Stimulated activated naive B cell treated with anti-CD40 and anti-IgM and Interleukin-4, amounts not matched to agents 10 μg/mL and 1 μg/mL and 100 μg/mL, for 72 hours (primary cell): Measurements from ENCODE around the gene AS3MT.

ENCODE experiments used
- ATAC-seq, 2 donors: fragments of 150-1000 bp; cut with Tn5 transposase; replicated peaks; 2 replicates each; pipeline ENCODE4 v1.10.0; 2021; ENCODE audit warnings: moderate library complexity in 1 of 2
- DNase-seq: peaks from one replicate; pipeline ENCODE4 v3.0.0; 2021
- H3K27ac Mint-ChIP-seq: one replicate; pipeline ENCODE4 v1.8.0; 2022; ENCODE audit warnings: mild to moderate bottlenecking, mixed read lengths
- H3K27me3 Mint-ChIP-seq, 2 donors: one replicate each; pipeline ENCODE4 v1.8.0; 2022; ENCODE audit warnings: mixed read lengths in 2 of 2
- H3K36me3 Mint-ChIP-seq, 2 donors: one replicate each; pipeline ENCODE4 v1.8.0; 2022; ENCODE audit warnings: mixed read lengths in 2 of 2, mild to moderate bottlenecking in 1 of 2
- H3K4me1 Mint-ChIP-seq, 2 donors: one replicate each; pipeline ENCODE4 v1.8.0; 2022; ENCODE audit warnings: mixed read lengths in 2 of 2, mild to moderate bottlenecking in 1 of 2
- H3K4me3 Mint-ChIP-seq, 2 donors: one replicate each; pipeline ENCODE4 v1.8.0; 2022; ENCODE audit warnings: mild to moderate bottlenecking in 2 of 2, mixed read lengths in 2 of 2, moderate library complexity in 1 of 2
- H3K9me3 Mint-ChIP-seq, 2 donors: one replicate each; pipeline ENCODE4 v1.8.0; 2022; ENCODE audit warnings: mixed read lengths in 2 of 2, mild to moderate bottlenecking in 1 of 2

The AS3MT gene

GRCh38 chr10:102948176-102948575, 78.9 kb downstream of the AS3MT start:
- Mint-ChIP-seq H3K4me1 (no peaks in the 10 kb centered on the region), H3K27me3 (no peaks in the 10 kb centered on the region), H3K4me3 (no peak overlapping the region), H3K27ac (no peak overlapping the region), H3K36me3 (peaks cover 2 to 6% of the 10 kb centered on the region in 2 donors), H3K9me3 (no peaks in the 10 kb centered on the region)
- ATAC-seq (no peak), DNase-seq (no peak)

DNA sequence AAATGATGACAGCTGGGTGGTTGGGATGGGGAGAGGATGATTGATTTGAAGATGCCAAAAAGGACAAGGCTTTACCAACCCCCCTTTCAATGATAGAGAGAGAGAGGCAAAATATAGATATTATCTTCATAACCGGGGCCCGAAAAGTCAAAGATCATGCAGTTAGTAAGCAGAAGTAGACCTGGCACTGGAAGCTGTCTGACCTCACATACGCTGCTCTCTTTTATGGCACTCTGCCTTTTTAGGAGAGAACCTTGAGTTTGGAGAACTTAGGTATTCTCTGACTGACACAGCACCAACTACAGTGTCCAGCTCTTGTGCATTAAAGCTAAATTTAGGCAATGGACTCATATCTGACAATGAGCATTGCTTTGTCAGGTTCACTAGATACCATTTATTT, 79.5 kb downstream of the AS3MT start:
- H3K4me1 Mint-ChIP-seq = no peaks in the 10 kb centered on the region
- no peaks in the 10 kb centered on the region for H3K27me3 Mint-ChIP-seq
- H3K36me3 Mint-ChIP-seq = peaks cover 2 to 6% of the 10 kb centered on the region in 2 donors
- H3K4me3 Mint-ChIP-seq = no peak overlapping the region
- no peaks in the 10 kb centered on the region for H3K9me3 Mint-ChIP-seq
- ATAC-seq (no peak), DNase-seq (no peak)
- H3K27ac Mint-ChIP-seq = no peak overlapping the region

GRCh38 chr10:102949916-102950315, 80.6 kb downstream of the AS3MT start:
- no peaks in the 10 kb centered on the region for H3K4me1 Mint-ChIP-seq
- H3K36me3 Mint-ChIP-seq = peaks cover 5 to 11% of the 10 kb centered on the region in 2 donors
- H3K27me3 Mint-ChIP-seq = no peaks in the 10 kb centered on the region

DNA sequence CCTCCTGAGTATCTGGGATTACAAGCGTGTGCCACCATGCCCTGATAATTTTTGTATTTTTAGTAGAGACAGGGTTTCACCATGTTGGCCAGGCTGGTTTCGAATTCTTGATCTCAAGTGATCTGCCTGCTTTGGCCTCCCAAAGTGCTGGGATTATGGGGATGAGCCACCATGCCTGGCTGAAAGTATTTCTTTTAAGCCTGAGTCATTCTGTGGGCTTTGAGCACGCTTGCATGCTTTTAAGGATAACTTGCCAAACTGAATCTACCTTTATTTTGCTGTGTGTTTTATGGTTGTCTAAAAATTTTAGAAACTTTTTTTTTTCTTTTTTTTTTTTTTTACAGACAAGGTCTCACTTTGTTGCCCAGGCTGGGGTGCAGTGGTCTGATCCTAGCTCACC, 82.0 kb downstream of the AS3MT start:
- Mint-ChIP-seq H3K27ac (no peak overlapping the region), H3K4me3 (no peak overlapping the region), H3K9me3 (no peaks in the 10 kb centered on the region), H3K4me1 (no peaks in the 10 kb centered on the region), H3K27me3 (no peaks in the 10 kb centered on the region), H3K36me3 (peaks cover 5 to 11% of the 10 kb centered on the region in 2 donors)
- ATAC-seq = no peak
- DNase-seq = no peak

More at GRCh38 chr10:102949916-102950315, 80.6 kb downstream of the AS3MT start:
- Mint-ChIP-seq H3K4me3 (no peak overlapping the region), H3K9me3 (no peaks in the 10 kb centered on the region), H3K27ac (no peak overlapping the region)
- no peak for DNase-seq
- ATAC-seq = no peak
